HCT116 (cell line): ENCODE data around the gene BTBD18. TPM values are rescaled to one million over a fixed set of nuclear protein-coding genes. Genes with fewer than 3 reads are reported as not detected.

Experiments used
- ATAC-seq: fragments of 200-7000 bp; cut with Tn5 transposase; 2 replicates; pipeline ENCODE4 v1.9.1; 2020; ENCODE audit warnings: mild to moderate bottlenecking, moderate library complexity
- BruUV-seq: library from RNA; stranded (reverse); fragments of 400-500 nt; replicated peaks from 2 replicates; lab custom pipeline; 2021; lab: Mats Ljungman, UMichigan
- CTCF ChIA-PET: fragments of 300-600 bp; sonication (Branson Sonifier 250); formaldehyde crosslinking; loops from one replicate; lab custom pipeline; 2021; ENCODE audit warnings: antibody characterized with exemption; lab: Charles Lee
- POLR2A ChIA-PET: fragments of 300-600, 350-600 bp; sonication (Branson Sonifier 250); formaldehyde crosslinking; loops from one replicate; lab custom pipeline; 2021; ENCODE audit warnings: antibody characterized with exemption; lab: Charles Lee
- RAD21 ChIA-PET, 2 experiments: fragments of 300-600 bp; sonication (Branson Sonifier 250); formaldehyde crosslinking; loops; one replicate each; lab custom pipeline; 2023; ENCODE audit warnings: low total read pairs in 2 of 2; ENCODE audit not compliant: uncharacterized antibody in 2 of 2, unreplicated experiment in 2 of 2, low non-redundant PET in 1 of 2; lab: Charles Lee
- DNase-seq: peaks from one replicate; pipeline ENCODE4 v3.0.0-alpha.2; 2010; ENCODE audit warnings: low read depth, low spot score
- H2AFZ ChIP-seq: fragments of 200-600 bp; shearing (Covaris generic), sonication (generic); 2 replicates; pipeline ENCODE4 v1.6.1; 2017; ENCODE audit warnings: low read depth, mixed run types, mixed read lengths, antibody characterized with exemption, low read length; ENCODE audit not compliant: poor library complexity, severe bottlenecking
- H3K27ac ChIP-seq: 2 replicates; pipeline ENCODE4 v1.5.1; 2012; ENCODE audit warnings: low read depth, low read length
- H3K27me3 ChIP-seq: fragments of 200-600 bp; sonication (generic); 2 replicates; pipeline ENCODE4 v1.6.1; 2016; ENCODE audit warnings: mixed run types, low read length, mixed read lengths; ENCODE audit not compliant: insufficient read depth
- H3K36me3 ChIP-seq, 2 experiments: fragments of 200-500 bp in 1 of 2; fragments of 200-600 bp in 1 of 2; sonication (Bioruptor generic) in 1 of 2; sonication (generic) in 1 of 2; 2 replicates each; pipeline versions ENCODE4 v1.5.1 to v1.6.1; 2014 to 2016; ENCODE audit warnings: low read length in 2 of 2, inconsistent platforms in 1 of 2, mixed read lengths in 1 of 2, mixed run types in 1 of 2; ENCODE audit not compliant: insufficient read depth in 2 of 2, control insufficient read depth in 1 of 2
- H3K4me1 ChIP-seq, 2 experiments: fragments of 200-600 bp in 1 of 2; sonication (generic) in 1 of 2; 2 replicates each; pipeline versions ENCODE4 v1.5.1 to v1.6.1; 2012 to 2017; ENCODE audit warnings: low read length in 2 of 2, inconsistent platforms in 1 of 2, mild to moderate bottlenecking in 1 of 2, mixed read lengths in 1 of 2, mixed run types in 1 of 2, moderate library complexity in 1 of 2; ENCODE audit not compliant: insufficient read depth in 2 of 2, control insufficient read depth in 1 of 2
- H3K4me2 ChIP-seq: fragments of 200-600 bp; sonication (generic); 2 replicates; pipeline ENCODE4 v1.6.1; 2017; ENCODE audit warnings: mixed run types, low read length, mixed read lengths
- H3K4me3 ChIP-seq, 2 experiments: fragments of 200-600 bp in 1 of 2; sonication (generic) in 1 of 2; replicated peaks in 1 of 2; 2 replicates each; pipeline ENCODE4 v1.5.1; 2011 to 2016; ENCODE audit warnings: low read length in 2 of 2, control low read depth in 1 of 2, low read depth in 1 of 2, mild to moderate bottlenecking in 1 of 2, mixed read lengths in 1 of 2, mixed run types in 1 of 2
- H3K79me2 ChIP-seq: fragments of 200-600 bp; sonication (generic); 2 replicates; pipeline ENCODE4 v1.6.1; 2017; ENCODE audit warnings: mild to moderate bottlenecking, mixed run types, low read length, moderate library complexity, mixed read lengths; ENCODE audit not compliant: insufficient read depth
- H3K9ac ChIP-seq: fragments of 200-600 bp; sonication (generic); 2 replicates; pipeline ENCODE4 v1.6.1; 2016; ENCODE audit warnings: low read length, mixed read lengths
- H3K9me2 ChIP-seq: fragments of 200-600 bp; sonication (generic), shearing (Covaris generic); 2 replicates; pipeline ENCODE4 v1.6.1; 2017; ENCODE audit warnings: mixed run types, mild to moderate bottlenecking, moderate library complexity; ENCODE audit not compliant: insufficient read depth
- H3K9me3 ChIP-seq, 2 experiments: fragments of 200-500 bp in 1 of 2; fragments of 200-600 bp in 1 of 2; sonication (Bioruptor generic) in 1 of 2; sonication (generic) in 1 of 2; 2 replicates each; pipeline ENCODE4 v1.6.1; 2014 to 2017; ENCODE audit warnings: low read length in 2 of 2, mixed read lengths in 2 of 2, inconsistent platforms in 1 of 2, low read depth in 1 of 2, mild to moderate bottlenecking in 1 of 2, mixed run types in 1 of 2, moderate library complexity in 1 of 2; ENCODE audit not compliant: control insufficient read depth in 1 of 2, insufficient read depth in 1 of 2
- H4K20me1 ChIP-seq: fragments of 200-600 bp; sonication (generic), shearing (Covaris generic); 2 replicates; pipeline ENCODE4 v1.6.1; 2017; ENCODE audit warnings: mixed run types, mild to moderate bottlenecking, moderate library complexity; ENCODE audit not compliant: insufficient read depth
- CBX3 ChIP-seq: IDR thresholded peaks from 2 replicates; pipeline ENCODE4 v1.6.1; 2012; ENCODE audit warnings: low read depth
- CEBPB ChIP-seq: IDR thresholded peaks from 2 replicates; pipeline ENCODE4 v1.6.1; 2012; ENCODE audit warnings: low read depth
- EGR1 ChIP-seq: IDR thresholded peaks from 2 replicates; pipeline ENCODE4 v1.6.1; 2012; ENCODE audit warnings: low read depth
- ELF1 ChIP-seq: IDR thresholded peaks from 2 replicates; pipeline ENCODE4 v1.6.1; 2012; ENCODE audit warnings: low read depth, borderline replicate concordance
- EZH2 ChIP-seq: fragments of 200-600 bp; sonication (generic); IDR thresholded peaks from 2 replicates; pipeline ENCODE4 v1.6.1; 2017; ENCODE audit warnings: antibody characterized with exemption, mixed run types
- EZH2phosphoT487 ChIP-seq: fragments of 200-600 bp; IDR thresholded peaks from 2 replicates; pipeline ENCODE4 v1.6.1; 2018; ENCODE audit warnings: antibody characterized with exemption, borderline replicate concordance
- JUND ChIP-seq: IDR thresholded peaks from 2 replicates; pipeline ENCODE4 v1.6.1; 2012
- POLR2A ChIP-seq: IDR thresholded peaks from 2 replicates; pipeline ENCODE4 v1.7.0; 2011; ENCODE audit warnings: borderline replicate concordance; ENCODE audit not compliant: insufficient read depth, insufficient read length; ENCODE audit errors: extremely low read depth
- POLR2AphosphoS5 ChIP-seq: IDR thresholded peaks from 2 replicates; pipeline ENCODE4 v1.6.1; 2011; ENCODE audit warnings: mild to moderate bottlenecking, low read depth, low read length, moderate library complexity
- SIN3A ChIP-seq: IDR thresholded peaks from 2 replicates; pipeline ENCODE4 v1.6.1; 2012; ENCODE audit warnings: low read depth
- SRF ChIP-seq: IDR thresholded peaks from 2 replicates; pipeline ENCODE4 v1.6.1; 2012; ENCODE audit warnings: low read depth
- YY1 ChIP-seq: IDR thresholded peaks from 2 replicates; pipeline ENCODE4 v1.6.1; 2011; ENCODE audit warnings: low read length, low read depth, moderate library complexity, mild to moderate bottlenecking; ENCODE audit not compliant: insufficient replicate concordance; ENCODE audit errors: extremely low read depth
- ZNF274 ChIP-seq: fragments of 200-500 bp; sonication (Bioruptor generic); IDR thresholded peaks from 2 replicates; pipeline ENCODE4 v1.6.1; 2014; ENCODE audit warnings: mild to moderate bottlenecking, low read depth, low read length, inconsistent platforms
- intact Hi-C: fragments of 100-400 bp; cut with micrococcal nuclease; formaldehyde crosslinking; loops from 2 replicates; pipeline ENCODE4 v1.10.0; 2022
- total RNA-seq: library from RNA; stranded (reverse); gene quantifications from one replicate; pipeline ENCODE4 v1.2.1, GENCODE V29; 2021; ENCODE audit not compliant: unreplicated experiment
- TF ChIP-seq, protein P1 (sequence below): IDR thresholded peaks from 2 replicates; pipeline ENCODE4 v1.6.1; 2012; ENCODE audit warnings: low read depth
- TF ChIP-seq, protein P2 (sequence below): IDR thresholded peaks from 2 replicates; pipeline ENCODE4 v1.6.1; 2012

The BTBD18 gene
- total RNA-seq, 1 experiment from 2014 or later = not detected

DNA sequence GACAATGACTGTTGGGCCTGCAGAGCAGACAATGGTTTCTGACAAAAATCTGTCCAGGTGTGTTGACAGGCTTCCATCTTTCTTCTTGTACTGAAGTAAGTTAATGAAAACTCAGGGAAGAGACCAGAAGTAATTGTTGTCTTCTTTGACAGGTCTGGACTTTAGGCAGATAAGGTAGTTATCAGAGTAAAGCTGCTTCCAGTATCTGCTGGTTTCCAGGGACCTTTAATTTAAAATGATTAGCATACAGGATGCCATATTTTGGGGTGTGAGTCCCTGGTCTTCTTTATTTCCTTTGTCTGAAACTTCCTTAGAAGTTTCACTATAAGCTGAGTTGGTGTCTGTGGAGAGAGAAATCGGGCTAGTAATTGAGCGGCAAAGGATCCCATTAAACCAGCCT is 37.8 kb downstream of the BTBD18 start:
- ChIA-PET POLR2A (interaction anchor here (1.3 kb wide), 1 partner anchor 10 kb away, joined by 3 read pairs; no protein-coding TSS in a partner anchor), CTCF (interaction anchor here (0.6 to 0.8 kb wide), 2 partner anchors 11 to 85 kb away, joined by 3 read pairs; no protein-coding TSS in a partner anchor)
- Histone ChIP-seq H3K4me3 (peak overlapping the region; percentile 91 to 98), H3K36me3 (peaks cover 4 to 8% of the 10 kb centered on the region in 2 experiments; a peak in 2 of 4 replicates), H3K79me2 (peaks cover 68% of the 10 kb centered on the region)
- TF ChIP-seq ZNF274 (no peak), SRF (no peak), CBX3 (no peak), POLR2A (no peak)
- TF ChIP-seq, all 23 proteins: peak for 0
- Histone ChIP-seq H3K9me3 (no peaks in the 10 kb centered on the region), H3K4me2 (peak overlapping the region; percentile 78), H3K27me3 (no peaks in the 10 kb centered on the region), H3K4me1 (peaks cover 18 to 22% of the 10 kb centered on the region in 2 experiments), H2AFZ (no peak overlapping the region), H4K20me1 (no peaks in the 10 kb centered on the region), H3K9ac (peak overlapping the region; percentile 98), H3K9me2 (no peaks in the 10 kb centered on the region), H3K27ac (no peak overlapping the region)
- RAD21 ChIA-PET = no interaction called here
- no TSS peak for BruUV-seq
- ATAC-seq = no peak
- no peak for DNase-seq
- intact Hi-C loops = loop anchor here (2.0 to 5.0 kb wide), 2 partner anchors 47 to 863 kb away; partner anchors contain the start of genes LPXN and ZFP91

DNA sequence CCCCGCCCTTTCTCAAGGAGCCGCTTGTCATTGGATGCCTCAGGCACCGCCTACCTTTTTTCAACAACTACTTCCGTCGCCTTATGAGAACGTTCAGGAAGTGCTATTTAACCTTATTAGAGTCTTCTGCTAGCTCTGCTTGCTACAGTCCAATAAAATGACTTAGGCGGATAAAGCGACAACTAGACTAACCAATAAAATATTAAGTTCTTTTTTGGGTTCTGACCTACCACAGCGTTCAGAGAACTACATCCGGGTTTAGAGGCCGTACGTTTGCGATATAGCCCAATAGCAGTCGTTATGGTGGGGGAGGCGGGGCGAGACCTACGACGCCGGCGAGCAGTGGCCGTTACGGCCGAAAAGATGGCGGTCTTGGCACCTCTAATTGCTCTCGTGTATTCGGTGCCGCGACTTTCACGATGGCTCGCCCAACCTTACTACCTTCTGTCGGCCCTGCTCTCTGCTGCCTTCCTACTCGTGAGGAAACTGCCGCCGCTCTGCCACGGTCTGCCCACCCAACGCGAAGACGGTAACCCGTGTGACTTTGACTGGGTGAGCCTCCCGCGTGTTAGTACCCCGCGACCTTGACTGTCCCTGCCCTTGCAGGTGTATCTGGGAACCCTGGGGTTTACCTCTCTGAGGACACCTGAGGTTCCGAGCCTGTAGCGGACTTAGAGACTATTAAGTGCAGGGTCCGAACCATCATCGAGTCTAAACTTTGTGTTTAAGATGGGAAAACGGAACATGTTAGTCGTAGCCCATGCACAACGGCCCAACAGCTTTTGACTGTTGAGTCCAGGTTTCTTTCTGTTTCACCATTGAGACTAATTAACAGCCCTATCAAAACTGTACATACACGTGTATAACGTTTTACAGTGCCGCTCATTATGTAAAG is 39.1 kb downstream of the BTBD18 start, which contains the start of gene TMX2:
TMX2 (plus strand) TSS at position 338 of the 895 bp plus-strand sequence; CDS start at position 364, 26 bp downstream.
- Histone ChIP-seq H3K9me3 (no peaks in the 10 kb centered on the region), H3K27me3 (no peaks in the 10 kb centered on the region), H3K4me2 (peak within 1 kb of the TSS; percentile 78), H4K20me1 (no peaks in the 10 kb centered on the region), H3K4me3 (peak within 1 kb of the TSS; percentile 91 to 98), H2AFZ (no peak within 1 kb of the TSS), H3K9me2 (no peaks in the 10 kb centered on the region), H3K9ac (peak within 1 kb of the TSS; percentile 98), H3K79me2 (peaks cover 63% of the 10 kb centered on the region), H3K4me1 (peaks cover 18 to 22% of the 10 kb centered on the region in 2 experiments), H3K27ac (peak within 1 kb of the TSS; percentile 86), H3K36me3 (no peaks in the 10 kb centered on the region)
- POLR2A ChIA-PET = interaction anchor here (0.6 to 2.0 kb wide), 10 partner anchors 10 to 292 kb away, joined by 3 to 8 read pairs (median 4); partner anchors contain the start of genes CTNND1 and SELENOH
- BruUV-seq = TSS peak; percentile 68
- peak; percentile 99 for DNase-seq
- intact Hi-C loops = loop anchor here (1.0 to 5.0 kb wide), 4 partner anchors 29 to 865 kb away; partner anchors contain the start of genes LPXN, SELENOH, TIMM10 and ZFP91
- ATAC-seq = peak; percentile 85
- CTCF ChIA-PET = interaction anchor here (1.0 to 1.4 kb wide), 4 partner anchors 88 to 802 kb away, joined by 3 to 9 read pairs (median 3); no protein-coding TSS in a partner anchor
- RAD21 ChIA-PET = no interaction called here
- peak; percentile 72 for TF ChIP-seq ELF1
- TF ChIP-seq, protein P1, sequence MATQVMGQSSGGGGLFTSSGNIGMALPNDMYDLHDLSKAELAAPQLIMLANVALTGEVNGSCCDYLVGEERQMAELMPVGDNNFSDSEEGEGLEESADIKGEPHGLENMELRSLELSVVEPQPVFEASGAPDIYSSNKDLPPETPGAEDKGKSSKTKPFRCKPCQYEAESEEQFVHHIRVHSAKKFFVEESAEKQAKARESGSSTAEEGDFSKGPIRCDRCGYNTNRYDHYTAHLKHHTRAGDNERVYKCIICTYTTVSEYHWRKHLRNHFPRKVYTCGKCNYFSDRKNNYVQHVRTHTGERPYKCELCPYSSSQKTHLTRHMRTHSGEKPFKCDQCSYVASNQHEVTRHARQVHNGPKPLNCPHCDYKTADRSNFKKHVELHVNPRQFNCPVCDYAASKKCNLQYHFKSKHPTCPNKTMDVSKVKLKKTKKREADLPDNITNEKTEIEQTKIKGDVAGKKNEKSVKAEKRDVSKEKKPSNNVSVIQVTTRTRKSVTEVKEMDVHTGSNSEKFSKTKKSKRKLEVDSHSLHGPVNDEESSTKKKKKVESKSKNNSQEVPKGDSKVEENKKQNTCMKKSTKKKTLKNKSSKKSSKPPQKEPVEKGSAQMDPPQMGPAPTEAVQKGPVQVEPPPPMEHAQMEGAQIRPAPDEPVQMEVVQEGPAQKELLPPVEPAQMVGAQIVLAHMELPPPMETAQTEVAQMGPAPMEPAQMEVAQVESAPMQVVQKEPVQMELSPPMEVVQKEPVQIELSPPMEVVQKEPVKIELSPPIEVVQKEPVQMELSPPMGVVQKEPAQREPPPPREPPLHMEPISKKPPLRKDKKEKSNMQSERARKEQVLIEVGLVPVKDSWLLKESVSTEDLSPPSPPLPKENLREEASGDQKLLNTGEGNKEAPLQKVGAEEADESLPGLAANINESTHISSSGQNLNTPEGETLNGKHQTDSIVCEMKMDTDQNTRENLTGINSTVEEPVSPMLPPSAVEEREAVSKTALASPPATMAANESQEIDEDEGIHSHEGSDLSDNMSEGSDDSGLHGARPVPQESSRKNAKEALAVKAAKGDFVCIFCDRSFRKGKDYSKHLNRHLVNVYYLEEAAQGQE = no peak
- TF ChIP-seq POLR2AphosphoS5 = peak; percentile 65
- TF ChIP-seq, protein P2, sequence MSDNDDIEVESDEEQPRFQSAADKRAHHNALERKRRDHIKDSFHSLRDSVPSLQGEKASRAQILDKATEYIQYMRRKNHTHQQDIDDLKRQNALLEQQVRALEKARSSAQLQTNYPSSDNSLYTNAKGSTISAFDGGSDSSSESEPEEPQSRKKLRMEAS = peak; percentile 60
- TF ChIP-seq EZH2 = no peak
- peak; percentile 92 for TF ChIP-seq YY1
- no peak for TF ChIP-seq JUND
- TF ChIP-seq SRF = peak; percentile 98
- peak; percentile 44 for TF ChIP-seq SIN3A
- TF ChIP-seq CEBPB = no peak
- TF ChIP-seq EZH2phosphoT487 = no peak
- peak; percentile 9 for TF ChIP-seq EGR1
- peak; percentile 2 for TF ChIP-seq POLR2A
